Glutamatergic neuron (in vitro differentiated cells): Measurements from ENCODE around the gene RBM33. TPM values are rescaled to one million over a fixed set of nuclear protein-coding genes. Genes with fewer than 3 reads are reported as not detected.

Source experiments
- DNase-seq: peaks from one replicate; pipeline ENCODE4 v3.0.0; 2022
- H3K27ac Mint-ChIP-seq: one replicate; pipeline ENCODE4 v1.8.0; 2020; ENCODE audit warnings: mild to moderate bottlenecking, mixed read lengths, inconsistent platforms; ENCODE audit not compliant: unreplicated experiment
- H3K27me3 Mint-ChIP-seq: one replicate; pipeline ENCODE4 v1.8.0; 2020; ENCODE audit warnings: mild to moderate bottlenecking, moderate library complexity, mixed read lengths, inconsistent platforms; ENCODE audit not compliant: unreplicated experiment
- H3K36me3 Mint-ChIP-seq: one replicate; pipeline ENCODE4 v1.8.0; 2020; ENCODE audit warnings: mild to moderate bottlenecking, mixed read lengths, inconsistent platforms; ENCODE audit not compliant: unreplicated experiment
- H3K4me1 Mint-ChIP-seq: one replicate; pipeline ENCODE4 v1.8.0; 2020; ENCODE audit warnings: mild to moderate bottlenecking, low read depth, mixed read lengths, inconsistent platforms; ENCODE audit not compliant: unreplicated experiment
- H3K4me3 Mint-ChIP-seq: one replicate; pipeline ENCODE4 v1.8.0; 2020; ENCODE audit warnings: mild to moderate bottlenecking, mixed read lengths, inconsistent platforms; ENCODE audit not compliant: unreplicated experiment
- H3K9me3 Mint-ChIP-seq: one replicate; pipeline ENCODE4 v1.8.0; 2020; ENCODE audit warnings: mild to moderate bottlenecking, moderate library complexity, mixed read lengths, inconsistent platforms; ENCODE audit not compliant: unreplicated experiment
- total RNA-seq: library from RNA; stranded (reverse); fragmentation: NEBNext Ultra II Directional; extraction: Animal tissue kit (Norgen Biotek cat#: 25700); gene quantifications from one replicate; pipeline ENCODE4 v1.2.1, GENCODE V29; 2021; ENCODE audit not compliant: unreplicated experiment
- TF ChIP-seq, protein P1 (sequence below): fragments of 200-600 bp; sonication (generic); IDR thresholded peaks from one replicate; pipeline ENCODE4 v1.5.0; 2021; ENCODE audit not compliant: partially characterized antibody, unreplicated experiment

Gene RBM33
- total RNA-seq, 1 donor from 2014 or later = 67.5 TPM

DNA sequence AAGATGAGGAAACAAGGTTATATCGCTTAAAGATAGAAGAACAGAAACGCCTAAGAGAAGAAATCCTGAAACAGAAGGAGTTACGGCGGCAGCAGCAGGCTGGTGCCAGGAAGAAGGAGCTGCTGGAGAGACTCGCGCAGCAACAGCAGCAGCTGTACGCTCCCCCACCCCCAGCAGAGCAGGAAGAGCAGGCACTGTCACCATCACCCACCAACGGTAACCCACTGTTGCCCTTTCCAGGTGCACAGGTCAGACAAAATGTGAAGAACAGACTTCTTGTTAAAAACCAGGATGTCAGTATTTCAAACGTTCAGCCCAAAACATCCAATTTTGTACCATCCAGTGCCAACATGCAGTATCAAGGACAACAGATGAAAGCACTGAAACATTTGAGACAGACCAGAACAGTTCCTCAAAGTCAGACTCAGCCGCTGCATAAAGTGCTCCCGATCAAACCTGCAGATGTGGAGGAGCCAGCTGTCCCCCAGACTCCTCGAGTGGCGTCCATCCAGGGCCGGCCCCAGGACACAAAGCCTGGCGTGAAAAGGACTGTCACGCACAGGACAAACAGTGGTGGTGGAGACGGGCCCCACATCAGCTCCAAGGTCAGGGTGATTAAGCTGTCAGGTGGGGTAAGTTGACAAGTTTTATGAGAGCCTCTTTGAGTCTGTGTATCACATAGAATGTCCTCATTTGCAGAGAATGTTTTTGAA is 100.7 kb downstream of the RBM33 start:
- TF ChIP-seq, protein P1, sequence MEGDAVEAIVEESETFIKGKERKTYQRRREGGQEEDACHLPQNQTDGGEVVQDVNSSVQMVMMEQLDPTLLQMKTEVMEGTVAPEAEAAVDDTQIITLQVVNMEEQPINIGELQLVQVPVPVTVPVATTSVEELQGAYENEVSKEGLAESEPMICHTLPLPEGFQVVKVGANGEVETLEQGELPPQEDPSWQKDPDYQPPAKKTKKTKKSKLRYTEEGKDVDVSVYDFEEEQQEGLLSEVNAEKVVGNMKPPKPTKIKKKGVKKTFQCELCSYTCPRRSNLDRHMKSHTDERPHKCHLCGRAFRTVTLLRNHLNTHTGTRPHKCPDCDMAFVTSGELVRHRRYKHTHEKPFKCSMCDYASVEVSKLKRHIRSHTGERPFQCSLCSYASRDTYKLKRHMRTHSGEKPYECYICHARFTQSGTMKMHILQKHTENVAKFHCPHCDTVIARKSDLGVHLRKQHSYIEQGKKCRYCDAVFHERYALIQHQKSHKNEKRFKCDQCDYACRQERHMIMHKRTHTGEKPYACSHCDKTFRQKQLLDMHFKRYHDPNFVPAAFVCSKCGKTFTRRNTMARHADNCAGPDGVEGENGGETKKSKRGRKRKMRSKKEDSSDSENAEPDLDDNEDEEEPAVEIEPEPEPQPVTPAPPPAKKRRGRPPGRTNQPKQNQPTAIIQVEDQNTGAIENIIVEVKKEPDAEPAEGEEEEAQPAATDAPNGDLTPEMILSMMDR = no peak
- H3K4me3 Mint-ChIP-seq = peak overlapping the region; percentile 42
- DNase-seq = no peak
- H3K27ac Mint-ChIP-seq = peak overlapping the region; percentile 70
- peaks cover 4% of the 10 kb centered on the region for H3K27me3 Mint-ChIP-seq
- peaks cover 30% of the 10 kb centered on the region for H3K4me1 Mint-ChIP-seq
- no peaks in the 10 kb centered on the region for H3K36me3 Mint-ChIP-seq
- peaks cover 3% of the 10 kb centered on the region for H3K9me3 Mint-ChIP-seq

GRCh38 chr7:155745737-155746136 is 101.3 kb downstream of the RBM33 start:
- TF ChIP-seq, protein P1 = no peak
- Mint-ChIP-seq H3K27me3 (peaks cover 4% of the 10 kb centered on the region), H3K4me3 (no peak overlapping the region), H3K36me3 (no peaks in the 10 kb centered on the region), H3K4me1 (peaks cover 30% of the 10 kb centered on the region), H3K27ac (no peak overlapping the region), H3K9me3 (peaks cover 3% of the 10 kb centered on the region)
- no peak for DNase-seq

GRCh38 chr7:155746188-155746587 is 101.7 kb downstream of the RBM33 start:
- Mint-ChIP-seq H3K27ac (no peak overlapping the region), H3K4me1 (peaks cover 31% of the 10 kb centered on the region), H3K4me3 (no peak overlapping the region), H3K36me3 (no peaks in the 10 kb centered on the region), H3K9me3 (peaks cover 3% of the 10 kb centered on the region), H3K27me3 (peaks cover 4% of the 10 kb centered on the region)
- DNase-seq = no peak
- TF ChIP-seq, protein P1 = no peak

GRCh38 chr7:155747209-155747608 is 102.7 kb downstream of the RBM33 start:
- no peak for DNase-seq
- Mint-ChIP-seq H3K27me3 (peaks cover 4% of the 10 kb centered on the region), H3K4me3 (no peak overlapping the region), H3K36me3 (no peaks in the 10 kb centered on the region), H3K27ac (no peak overlapping the region), H3K4me1 (peaks cover 40% of the 10 kb centered on the region), H3K9me3 (peaks cover 3% of the 10 kb centered on the region)
- TF ChIP-seq, protein P1 = no peak

DNA sequence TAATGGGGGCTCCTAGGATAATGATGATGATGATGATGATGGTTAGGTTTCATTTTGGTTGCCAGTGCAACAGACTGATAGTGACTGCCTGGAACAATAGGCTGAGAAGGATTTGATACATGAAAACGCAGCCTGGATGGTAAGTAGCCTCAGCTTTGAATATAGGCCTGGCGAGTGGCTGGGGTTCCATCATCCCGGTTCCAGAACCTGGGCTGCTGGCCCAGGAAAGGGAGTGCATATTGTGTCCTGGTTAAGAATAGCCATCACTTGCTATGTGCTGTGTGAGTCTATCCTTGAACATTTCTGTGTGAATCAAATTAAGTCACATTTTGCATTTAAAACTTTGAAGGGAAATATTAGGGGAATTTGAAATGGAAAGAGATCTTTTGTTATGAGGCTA is 105.1 kb downstream of the RBM33 start:
- Mint-ChIP-seq H3K27me3 (peaks cover 4% of the 10 kb centered on the region), H3K4me1 (peaks cover 40% of the 10 kb centered on the region), H3K36me3 (no peaks in the 10 kb centered on the region), H3K4me3 (no peak overlapping the region), H3K27ac (no peak overlapping the region), H3K9me3 (peaks cover 3% of the 10 kb centered on the region)
- no peak for DNase-seq
- TF ChIP-seq, protein P1 = no peak
